ENCODE data around the gene LRRC1. TPM values are rescaled to one million over a fixed set of nuclear protein-coding genes. Genes with fewer than 3 reads are reported as not detected.

Gene LRRC1
- total and polyA plus RNA-seq, 2 of the 13 experiments (the other 11 are each of a cell fraction or from before 2014, with no cell fraction given) = 15.6 to 27.7 TPM

GRCh38 chr6:53828966-53829697, 34.3 kb downstream of the LRRC1 start:
- 27% methylated on average over 3 of the region's 3 CpGs for WGBS (ENCODE audit: low lambda C conversion rate)
- in situ Hi-C loops (cut with HindIII; ENCODE audit: extremely low pct_ligation_motif_present, low pct_unique_long_range_greater_than_20kb) = no loop called here
- no peak overlapping the region for H3K9ac ChIP-seq (ENCODE audit: insufficient read depth, low read depth, low read length)
- ChIA-PET CTCF (ENCODE audit: low intra/inter-chr PET ratio, low total read pairs) (no interaction called here), POLR2A (interaction anchor here (0.8 to 4.1 kb wide), 3 partner anchors 26 to 36 kb away, joined by 3 to 26 read pairs (median 5); partner anchors contain the start of gene LRRC1)
- peak; percentile 33 for DNase-seq (ENCODE audit: low spot score)
- peak; percentile 72 for ATAC-seq
- no peaks in the 10 kb centered on the region for H3K27me3 ChIP-seq (ENCODE audit: control insufficient read depth in 1 of 2, insufficient read depth in 2 of 2, low read length in 2 of 2)
- H3K4me1 ChIP-seq (ENCODE audit: insufficient read depth, low read length) = peaks cover 55% of the 10 kb centered on the region
- FAIRE-seq = no peak
- no peak overlapping the region for H2AFZ ChIP-seq (ENCODE audit: low read length)
- H3K4me3 ChIP-seq (replicated peaks in 1 of 3; ENCODE audit: insufficient read depth in 1 of 3, low read depth in 2 of 3, low read length in 3 of 3) = peak overlapping the region in 2 of 3 experiments; percentile 15 to 19; a peak in 2 of 6 replicates
- TF ChIP-seq ZNF781 (CRISPR knock-in tag; IDR thresholded peaks at IDR 0.05; ENCODE audit: borderline replicate concordance, not compliant biosample characterization) (no peak), ARID2 (CRISPR knock-in tag; IDR thresholded peaks at IDR 0.05; ENCODE audit: borderline replicate concordance) (no peak), RFXAP (CRISPR knock-in tag; IDR thresholded peaks at IDR 0.05; ENCODE audit: borderline replicate concordance) (0 out of 2 replicates have a peak, but pooled peaks have one; percentile 15), ZFY (CRISPR knock-in tag; IDR thresholded peaks at IDR 0.05) (0 out of 2 replicates have a peak, but pooled peaks have one; percentile 1), GABPA (IDR thresholded peaks at IDR 0.05; ENCODE audit: low read depth, low read length) (no peak), GABPA (CRISPR knock-in tag; IDR thresholded peaks at IDR 0.05; ENCODE audit: low read depth) (no peak), SNAI1 (CRISPR knock-in tag; IDR thresholded peaks at IDR 0.05; ENCODE audit: borderline replicate concordance) (no peak), ATRX (CRISPR knock-in tag; IDR thresholded peaks at IDR 0.05; ENCODE audit: borderline replicate concordance) (no peak), CREBL2 (CRISPR knock-in tag; IDR thresholded peaks at IDR 0.05; ENCODE audit: borderline replicate concordance) (no peak), GFI1 (CRISPR knock-in tag; IDR thresholded peaks at IDR 0.05; ENCODE audit: borderline replicate concordance) (no peak), HNF4A (CRISPR knock-in tag; IDR thresholded peaks at IDR 0.05) (peak; percentile 50; the same call in 1 of the 2 replicates), ZNF350 (CRISPR knock-in tag; IDR thresholded peaks at IDR 0.05; ENCODE audit: borderline replicate concordance, low read depth) (no peak), HMGA1 (CRISPR knock-in tag; conservative IDR thresholded peaks at IDR 0.05) (no peak), RCOR2 (CRISPR knock-in tag; IDR thresholded peaks at IDR 0.05) (0 out of 2 replicates have a peak, but pooled peaks have one; percentile 5), ZNF557 (CRISPR knock-in tag; IDR thresholded peaks at IDR 0.05) (no peak)
- peak overlapping the region; percentile 63 for H3K4me2 ChIP-seq (ENCODE audit: low read depth, low read length)
- BruUV-seq (replicated peaks) = no TSS peak
- peak overlapping the region; percentile 29 for H3K27ac ChIP-seq (ENCODE audit: extremely low read length, insufficient read depth, low read length)
- no peaks in the 10 kb centered on the region for H3K36me3 ChIP-seq (replicated peaks in 1 of 2; ENCODE audit: control insufficient read depth in 1 of 2, insufficient read depth in 2 of 2, low read length in 2 of 2)
- intact Hi-C loops (cut with micrococcal nuclease; ENCODE audit: unreplicated experiment) = no loop called here
- peaks cover 14% of the 10 kb centered on the region for H4K20me1 ChIP-seq (ENCODE audit: insufficient read depth, low read length)
- peaks cover 88% of the 10 kb centered on the region for H3K79me2 ChIP-seq (ENCODE audit: insufficient read depth, low read length)
- no peaks in the 10 kb centered on the region for H3K9me3 ChIP-seq (ENCODE audit: low read length)

Measured in HepG2 (cell line).